Measurements from ENCODE around the gene RNU2-1.
"Not testable (repeated sequence)": the region's sequence is repeated elsewhere in the genome, so short reads cannot be mapped to it uniquely, and the experiment has no call there.

RNU2-1 gene

DNA sequence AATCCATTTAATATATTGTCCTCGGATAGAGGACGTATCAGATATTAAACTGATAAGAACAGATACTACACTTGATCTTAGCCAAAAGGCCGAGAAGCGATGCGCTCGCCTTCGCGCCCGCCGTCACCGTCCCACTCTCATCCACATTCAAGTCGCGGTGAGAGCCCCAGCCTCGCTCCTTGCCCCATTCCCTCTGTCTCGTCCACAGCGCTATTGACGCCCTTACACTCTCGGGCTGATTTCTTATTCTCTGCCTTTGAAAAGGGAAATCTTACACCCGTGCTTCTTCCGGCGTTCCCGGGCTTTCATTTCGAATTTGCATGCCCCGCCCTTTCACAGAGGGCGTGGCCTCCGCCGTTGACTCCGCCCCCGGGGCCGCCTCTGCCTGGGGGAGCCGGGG is at the start of gene RNU2-1:
TSS of gene RNU2-1 (minus strand) at position 101 of the 400 bp plus-strand sequence.
- DNase-seq: not testable (repeated sequence)

DNA sequence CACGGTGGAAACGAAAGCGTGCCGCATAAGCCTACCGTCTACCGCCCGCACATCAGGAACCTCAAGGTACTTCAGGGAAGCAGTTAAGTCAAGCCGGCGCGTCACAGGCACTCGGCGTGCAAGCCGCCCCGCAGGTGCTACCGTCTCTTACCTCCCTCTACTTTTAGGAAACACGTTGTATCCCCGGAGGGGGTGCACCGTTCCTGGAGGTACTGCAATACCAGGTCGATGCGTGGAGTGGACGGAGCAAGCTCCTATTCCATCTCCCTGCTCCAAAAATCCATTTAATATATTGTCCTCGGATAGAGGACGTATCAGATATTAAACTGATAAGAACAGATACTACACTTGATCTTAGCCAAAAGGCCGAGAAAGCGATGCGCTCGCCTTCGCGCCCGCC is 39.1 kb upstream of the RNU2-1 start:
- not testable (repeated sequence) for DNase-seq

DNA sequence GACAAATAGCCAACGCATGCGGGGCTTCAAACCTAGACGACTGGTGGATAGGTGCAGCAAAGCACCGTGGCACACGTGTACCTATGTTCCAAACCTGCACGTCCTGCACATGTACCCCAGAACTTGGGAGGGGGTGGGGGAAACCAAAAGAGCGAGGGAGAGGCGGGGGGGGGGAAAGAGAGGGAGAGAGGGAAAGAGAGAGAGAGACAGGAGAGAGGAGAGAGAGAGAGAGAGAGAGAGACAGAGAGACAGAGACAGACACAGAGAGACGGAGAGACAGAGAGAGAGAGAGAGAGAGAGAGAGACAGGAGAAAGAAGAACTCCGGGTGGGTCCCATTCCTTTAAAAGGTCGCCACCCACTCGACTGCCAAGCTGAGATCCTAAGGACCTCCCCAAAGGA is 38.7 kb upstream of the RNU2-1 start:
- DNase-seq: not testable (repeated sequence)

DNA sequence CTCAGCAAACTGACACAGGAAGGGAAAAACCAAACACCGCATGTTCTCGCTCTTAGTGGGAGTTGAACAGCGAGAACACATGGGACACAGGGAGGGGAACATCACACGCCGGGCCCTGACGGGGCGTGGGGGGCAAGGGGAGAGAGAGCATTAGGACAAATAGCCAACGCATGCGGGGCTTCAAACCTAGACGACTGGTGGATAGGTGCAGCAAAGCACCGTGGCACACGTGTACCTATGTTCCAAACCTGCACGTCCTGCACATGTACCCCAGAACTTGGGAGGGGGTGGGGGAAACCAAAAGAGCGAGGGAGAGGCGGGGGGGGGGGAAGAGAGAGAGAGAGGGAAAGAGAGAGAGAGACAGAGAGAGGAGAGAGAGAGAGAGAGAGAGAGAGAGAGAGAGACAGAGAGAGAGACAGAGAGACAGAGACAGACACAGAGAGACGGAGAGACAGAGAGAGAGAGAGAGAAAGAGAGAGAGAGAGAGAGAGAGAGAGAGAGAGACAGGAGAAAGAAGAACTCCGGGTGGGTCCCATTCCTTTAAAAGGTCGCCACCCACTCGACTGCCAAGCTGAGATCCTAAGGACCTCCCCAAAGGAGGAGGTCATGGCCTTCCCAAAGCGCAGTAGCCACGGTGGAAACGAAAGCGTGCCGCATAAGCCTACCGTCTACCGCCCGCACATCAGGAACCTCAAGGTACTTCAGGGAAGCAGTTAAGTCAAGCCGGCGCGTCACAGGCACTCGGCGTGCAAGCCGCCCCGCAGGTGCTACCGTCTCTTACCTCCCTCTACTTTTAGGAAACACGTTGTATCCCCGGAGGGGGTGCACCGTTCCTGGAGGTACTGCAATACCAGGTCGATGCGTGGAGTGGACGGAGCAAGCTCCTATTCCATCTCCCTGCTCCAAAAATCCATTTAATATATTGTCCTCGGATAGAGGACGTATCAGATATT is 37.1 kb upstream of the RNU2-1 start:
- not testable (repeated sequence) for DNase-seq

DNA sequence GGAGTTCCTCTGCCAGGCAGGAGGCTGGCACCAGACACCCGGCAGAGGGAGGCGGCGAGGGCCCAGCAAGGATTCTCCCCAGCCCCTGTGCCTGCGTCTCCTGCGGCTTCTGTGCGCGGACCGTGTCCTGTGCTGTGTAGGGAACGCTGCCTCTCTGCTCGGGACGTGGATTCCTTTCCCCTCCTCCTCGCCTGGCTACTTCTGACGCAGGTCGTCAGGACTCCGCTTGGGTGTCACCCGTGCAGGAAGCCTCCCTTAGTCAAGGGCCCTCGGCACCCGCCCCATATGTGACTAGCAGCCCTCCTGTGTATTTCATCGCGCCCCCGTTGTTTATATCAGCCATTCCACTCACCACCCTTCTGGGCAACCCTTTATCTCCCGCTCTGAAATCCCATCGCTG is 12.7 kb upstream of the RNU2-1 start:
- not testable (repeated sequence) for DNase-seq

DNA sequence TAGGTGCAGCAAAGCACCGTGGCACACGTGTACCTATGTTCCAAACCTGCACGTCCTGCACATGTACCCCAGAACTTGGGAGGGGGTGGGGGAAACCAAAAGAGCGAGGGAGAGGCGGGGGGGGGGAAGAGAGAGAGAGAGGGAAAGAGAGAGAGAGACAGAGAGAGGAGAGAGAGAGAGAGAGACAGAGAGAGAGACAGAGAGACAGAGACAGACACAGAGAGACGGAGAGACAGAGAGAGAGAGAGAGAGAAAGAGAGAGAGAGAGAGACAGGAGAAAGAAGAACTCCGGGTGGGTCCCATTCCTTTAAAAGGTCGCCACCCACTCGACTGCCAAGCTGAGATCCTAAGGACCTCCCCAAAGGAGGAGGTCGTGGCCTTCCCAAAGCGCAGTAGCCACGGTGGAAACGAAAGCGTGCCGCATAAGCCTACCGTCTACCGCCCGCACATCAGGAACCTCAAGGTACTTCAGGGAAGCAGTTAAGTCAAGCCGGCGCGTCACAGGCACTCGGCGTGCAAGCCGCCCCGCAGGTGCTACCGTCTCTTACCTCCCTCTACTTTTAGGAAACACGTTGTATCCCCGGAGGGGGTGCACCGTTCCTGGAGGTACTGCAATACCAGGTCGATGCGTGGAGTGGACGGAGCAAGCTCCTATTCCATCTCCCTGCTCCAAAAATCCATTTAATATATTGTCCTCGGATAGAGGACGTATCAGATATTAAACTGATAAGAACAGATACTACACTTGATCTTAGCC is 7.0 kb upstream of the RNU2-1 start:
- not testable (repeated sequence) for DNase-seq

DNA sequence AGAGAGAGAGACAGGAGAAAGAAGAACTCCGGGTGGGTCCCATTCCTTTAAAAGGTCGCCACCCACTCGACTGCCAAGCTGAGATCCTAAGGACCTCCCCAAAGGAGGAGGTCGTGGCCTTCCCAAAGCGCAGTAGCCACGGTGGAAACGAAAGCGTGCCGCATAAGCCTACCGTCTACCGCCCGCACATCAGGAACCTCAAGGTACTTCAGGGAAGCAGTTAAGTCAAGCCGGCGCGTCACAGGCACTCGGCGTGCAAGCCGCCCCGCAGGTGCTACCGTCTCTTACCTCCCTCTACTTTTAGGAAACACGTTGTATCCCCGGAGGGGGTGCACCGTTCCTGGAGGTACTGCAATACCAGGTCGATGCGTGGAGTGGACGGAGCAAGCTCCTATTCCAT is 5.8 kb upstream of the RNU2-1 start:
- not testable (repeated sequence) for DNase-seq

DNA sequence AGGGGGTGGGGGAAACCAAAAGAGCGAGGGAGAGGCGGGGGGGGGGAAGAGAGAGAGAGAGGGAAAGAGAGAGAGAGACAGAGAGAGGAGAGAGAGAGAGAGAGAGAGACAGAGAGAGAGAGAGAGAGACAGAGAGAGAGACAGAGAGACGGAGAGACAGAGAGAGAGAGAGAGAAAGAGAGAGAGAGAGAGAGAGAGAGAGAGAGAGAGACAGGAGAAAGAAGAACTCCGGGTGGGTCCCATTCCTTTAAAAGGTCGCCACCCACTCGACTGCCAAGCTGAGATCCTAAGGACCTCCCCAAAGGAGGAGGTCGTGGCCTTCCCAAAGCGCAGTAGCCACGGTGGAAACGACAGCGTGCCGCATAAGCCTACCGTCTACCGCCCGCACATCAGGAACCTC is 514 bp downstream of the RNU2-1 start:
- not testable (repeated sequence) for DNase-seq

DNA sequence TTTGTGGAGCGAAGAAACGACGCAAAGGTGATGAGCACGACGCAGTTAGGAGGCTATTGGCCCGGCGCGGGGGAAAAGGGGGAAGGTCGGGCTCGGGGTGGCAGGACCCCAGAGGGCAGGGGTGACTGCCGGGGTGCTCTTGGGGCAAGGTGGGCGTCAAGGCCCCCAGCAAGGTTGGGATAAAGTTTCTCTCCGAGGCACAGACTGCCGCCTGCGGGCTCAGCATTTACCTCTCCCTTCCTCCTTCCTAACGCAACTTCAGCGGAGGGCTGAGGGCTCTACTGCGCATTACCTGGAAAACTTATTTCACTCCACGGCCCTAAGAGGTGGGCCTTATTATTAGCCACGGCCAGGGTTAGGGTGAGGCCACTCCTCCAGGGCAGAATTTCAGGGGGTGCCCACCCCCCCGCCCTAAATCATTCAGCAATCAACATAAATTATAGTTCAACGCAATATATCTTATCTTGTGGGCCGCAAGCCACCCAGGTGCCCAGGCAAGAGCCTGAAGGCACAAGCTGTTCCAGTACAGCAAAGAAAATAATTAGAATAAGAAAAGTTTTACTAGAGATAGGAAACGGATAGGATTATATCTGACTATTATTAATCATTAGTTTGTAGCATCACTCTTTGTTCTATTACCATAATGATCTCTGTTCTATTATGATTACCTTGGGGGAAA is 1.6 kb downstream of the RNU2-1 start:
- not testable (repeated sequence) for DNase-seq

DNA sequence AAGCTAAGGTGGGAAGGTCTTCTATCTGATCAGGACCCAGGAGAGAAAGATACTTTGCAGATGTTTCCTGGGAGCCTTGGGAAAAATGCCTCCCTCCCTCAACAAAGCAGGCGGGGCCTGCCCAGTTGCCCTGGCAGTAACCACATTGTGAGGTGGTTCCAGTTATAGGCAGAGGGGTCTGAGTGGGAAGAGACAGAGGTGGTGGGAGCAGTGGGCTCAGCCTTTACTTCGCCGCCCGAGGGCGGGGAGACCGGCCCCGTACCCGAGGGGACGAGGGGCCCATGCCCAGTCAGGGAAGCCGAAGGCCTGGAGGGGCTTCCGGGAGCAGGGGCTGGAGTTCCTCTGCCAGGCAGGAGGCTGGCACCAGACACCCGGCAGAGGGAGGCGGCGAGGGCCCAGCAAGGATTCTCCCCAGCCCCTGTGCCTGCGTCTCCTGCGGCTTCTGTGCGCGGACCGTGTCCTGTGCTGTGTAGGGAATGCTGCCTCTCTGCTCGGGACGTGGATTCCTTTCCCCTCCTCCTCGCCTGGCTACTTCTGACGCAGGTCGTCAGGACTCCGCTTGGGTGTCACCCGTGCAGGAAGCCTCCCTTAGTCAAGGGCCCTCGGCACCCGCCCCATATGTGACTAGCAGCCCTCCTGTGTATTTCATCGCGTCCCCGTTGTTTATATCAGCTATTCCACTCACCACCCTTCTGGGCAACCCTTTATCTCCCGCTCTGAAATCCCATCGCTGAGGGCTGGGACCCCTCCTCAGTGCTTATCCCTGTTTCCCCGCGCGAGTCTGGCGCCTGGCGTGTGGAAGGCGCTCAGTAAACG is 2.4 kb downstream of the RNU2-1 start:
- not testable (repeated sequence) for DNase-seq

DNA sequence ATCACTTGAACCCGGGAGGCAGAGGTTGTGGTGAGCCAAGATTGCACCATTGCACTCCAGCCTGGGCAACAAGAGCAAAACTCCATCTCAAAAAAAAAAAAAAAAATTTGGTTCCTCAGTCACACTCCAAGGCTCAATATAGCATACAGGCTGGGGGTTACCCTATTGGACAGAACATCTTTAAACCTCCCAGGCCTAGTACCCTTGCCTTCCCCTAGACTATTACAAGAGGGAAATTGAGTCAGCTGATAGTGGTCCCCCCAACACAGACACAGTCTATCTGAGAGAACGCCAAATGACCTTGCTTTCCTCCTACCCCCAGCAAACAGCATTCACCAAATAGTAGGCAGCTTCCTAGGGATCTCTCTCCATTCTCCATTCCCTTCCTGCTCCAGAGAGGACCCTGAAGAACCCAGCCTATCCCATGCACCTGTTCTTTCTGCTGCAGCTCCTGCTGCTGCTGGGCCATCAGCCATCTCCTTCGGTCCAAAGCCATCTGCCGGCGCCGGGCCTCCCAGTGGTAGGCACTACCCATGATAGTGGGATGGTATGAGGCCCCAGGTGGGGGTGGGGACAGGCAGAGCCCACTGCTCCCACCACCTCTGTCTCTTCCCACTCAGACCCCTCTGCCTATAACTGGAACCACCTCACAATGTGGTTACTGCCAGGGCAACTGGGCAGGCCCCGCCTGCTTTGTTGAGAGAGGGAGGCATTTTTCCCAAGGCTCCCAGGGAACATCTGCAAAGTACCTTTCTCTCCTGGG is 5.6 kb downstream of the RNU2-1 start, which contains the start of gene CCDC200:
TSS of gene CCDC200 (minus strand) at position 604 of the 763 bp plus-strand sequence. CDS start at position 535, 69 bp downstream.
- not testable (repeated sequence) for DNase-seq

DNA sequence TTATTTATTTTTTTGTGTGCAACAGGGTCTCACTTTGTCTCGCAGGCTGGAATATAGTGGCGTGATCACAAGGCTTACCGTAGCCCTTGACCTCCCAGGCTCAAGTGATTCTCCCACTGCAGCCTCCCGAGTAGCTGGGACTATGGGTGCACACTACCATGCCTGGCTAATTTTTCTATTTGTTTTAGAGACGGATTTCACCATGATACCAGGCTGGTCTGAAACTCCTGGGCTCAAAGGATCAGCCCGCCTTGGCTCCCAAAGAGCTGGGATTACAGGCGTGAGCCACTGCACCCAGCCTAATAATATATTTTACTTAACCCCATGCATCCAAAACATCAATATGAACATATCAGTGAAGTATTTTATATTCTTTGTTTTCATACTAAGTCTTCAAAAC is 7.4 kb downstream of the RNU2-1 start:
- no peak for DNase-seq

DNA sequence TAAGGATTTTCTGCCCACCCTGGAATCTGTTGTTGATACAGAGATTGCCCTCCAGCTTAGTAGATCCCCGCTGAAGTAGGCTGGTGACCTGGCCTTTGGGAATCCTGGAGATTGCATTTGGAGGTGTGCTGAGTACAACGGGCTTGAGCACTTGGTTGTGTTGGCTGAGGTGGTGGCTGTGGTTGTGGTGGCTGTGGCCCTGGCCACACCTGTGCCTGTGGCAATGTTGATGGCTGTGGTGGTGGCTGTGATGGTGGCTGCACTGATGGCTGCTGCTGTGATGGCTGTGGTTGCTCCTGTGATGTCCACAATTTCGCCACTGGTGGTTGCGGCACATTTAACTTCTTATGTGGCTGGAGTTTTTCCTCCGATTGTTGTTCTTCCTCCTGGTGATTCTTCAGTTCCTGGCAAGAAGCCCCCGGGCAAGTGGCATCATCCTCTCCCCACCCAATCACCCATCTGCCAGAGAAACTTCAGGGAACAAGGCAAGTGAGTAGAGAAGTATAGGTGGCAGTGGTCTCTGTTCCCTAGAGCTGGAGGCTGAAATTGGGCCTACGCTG is 9.6 kb downstream of the RNU2-1 start:
- DNase-seq: no peak

DNA sequence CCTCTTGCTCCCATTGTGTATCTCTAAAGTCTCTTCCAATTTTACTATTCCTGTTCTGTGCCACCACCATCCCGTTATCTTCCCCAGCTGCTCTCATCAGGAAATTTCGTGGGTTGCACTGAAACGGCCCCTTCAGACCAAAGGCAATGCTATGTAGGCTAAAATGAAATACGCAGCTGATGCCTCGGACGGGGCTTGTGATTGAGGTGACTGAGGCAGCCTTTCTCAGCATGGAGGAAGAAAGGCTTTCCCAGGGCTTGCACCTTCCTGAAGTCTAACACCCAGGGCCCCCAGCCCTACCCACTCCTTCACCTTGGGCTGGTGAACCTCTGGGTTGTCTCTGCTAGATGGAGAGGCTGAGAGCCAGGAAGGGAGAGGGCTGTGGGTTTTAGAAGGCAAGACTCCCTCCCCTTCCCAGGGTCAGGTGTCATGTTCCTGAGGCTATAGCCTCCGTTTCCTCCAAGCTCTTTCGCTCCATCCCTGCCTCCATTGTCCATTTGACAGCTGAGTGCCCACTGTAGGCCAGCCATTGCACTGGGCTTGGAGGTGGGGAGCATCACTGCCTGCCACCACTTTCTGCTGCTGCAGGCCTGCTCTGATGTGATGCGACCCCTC is 13.2 kb downstream of the RNU2-1 start:
- no peak for DNase-seq

DNA sequence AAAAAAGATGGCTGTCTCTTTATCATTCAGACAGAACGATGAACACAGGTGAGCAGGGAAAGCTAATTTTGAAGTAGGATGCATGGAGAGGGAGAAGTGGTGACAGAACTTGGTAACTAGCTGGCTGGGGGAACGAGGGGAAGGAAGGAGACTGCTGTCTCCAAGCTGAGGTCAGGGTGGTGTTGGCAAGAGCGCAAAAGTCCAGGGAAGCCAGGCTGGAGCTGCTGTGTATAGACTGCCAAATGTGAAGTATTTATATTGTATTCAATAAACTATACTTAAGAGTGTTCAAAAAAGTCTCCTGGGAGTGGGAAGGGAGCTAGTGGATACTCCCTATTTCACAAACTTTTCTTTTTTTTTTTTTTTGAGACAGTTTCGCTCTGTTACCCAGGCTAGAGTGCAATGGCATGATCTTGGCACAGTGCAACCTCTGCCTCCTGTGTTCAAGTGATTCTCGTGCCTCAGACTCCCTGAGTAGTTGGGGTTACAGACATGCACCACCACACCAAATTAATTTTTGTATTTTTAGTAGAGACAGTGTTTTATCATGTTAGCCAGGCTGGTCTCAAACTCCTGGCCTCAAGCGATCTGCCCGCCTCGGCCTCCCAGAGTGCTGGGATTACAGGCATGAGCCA is 13.9 kb downstream of the RNU2-1 start:
- no peak for DNase-seq

DNA sequence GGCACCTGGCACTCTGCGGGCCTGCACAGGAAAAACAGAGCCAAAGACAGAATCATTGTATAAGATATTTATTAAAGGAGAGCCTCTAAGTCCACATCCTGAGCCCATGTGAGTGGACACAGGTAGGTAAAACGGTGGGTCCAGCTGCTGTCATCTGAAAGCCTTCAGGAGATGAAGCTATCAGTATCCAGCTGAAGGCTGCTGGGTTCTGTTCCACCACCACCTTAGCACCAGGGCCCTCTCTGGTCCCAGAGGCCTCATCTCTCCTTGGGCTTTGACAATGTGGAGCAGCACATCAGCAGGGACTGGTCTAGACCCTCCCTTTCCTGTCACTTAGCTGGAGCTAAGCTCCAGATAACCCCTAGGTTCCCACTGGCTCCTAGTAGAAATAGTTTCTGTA is 14.8 kb downstream of the RNU2-1 start:
- DNase-seq: no peak

DNA sequence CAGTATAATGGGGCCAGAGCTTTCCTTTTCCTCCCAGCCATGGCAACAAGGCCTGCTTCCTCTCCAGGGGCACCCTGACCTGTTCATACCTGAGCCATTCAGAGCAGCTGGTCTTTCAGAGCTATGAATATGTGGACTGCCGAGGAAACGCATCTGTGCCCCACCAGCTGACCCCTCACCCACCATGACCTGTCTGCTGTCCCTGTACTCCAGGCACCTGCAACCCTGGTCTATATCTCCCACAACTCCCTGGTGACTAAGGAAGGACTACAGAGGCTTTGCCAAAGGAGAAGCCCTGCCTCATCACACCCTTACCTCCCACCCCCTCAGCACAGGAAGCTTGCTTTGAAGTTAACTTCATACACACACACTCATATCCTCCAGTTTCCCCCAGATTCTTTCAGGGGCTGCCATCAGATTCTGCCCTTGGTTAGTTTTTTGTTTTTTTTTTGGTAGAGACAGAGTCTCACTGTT is 16.1 kb downstream of the RNU2-1 start:
- DNase-seq: no peak

DNA sequence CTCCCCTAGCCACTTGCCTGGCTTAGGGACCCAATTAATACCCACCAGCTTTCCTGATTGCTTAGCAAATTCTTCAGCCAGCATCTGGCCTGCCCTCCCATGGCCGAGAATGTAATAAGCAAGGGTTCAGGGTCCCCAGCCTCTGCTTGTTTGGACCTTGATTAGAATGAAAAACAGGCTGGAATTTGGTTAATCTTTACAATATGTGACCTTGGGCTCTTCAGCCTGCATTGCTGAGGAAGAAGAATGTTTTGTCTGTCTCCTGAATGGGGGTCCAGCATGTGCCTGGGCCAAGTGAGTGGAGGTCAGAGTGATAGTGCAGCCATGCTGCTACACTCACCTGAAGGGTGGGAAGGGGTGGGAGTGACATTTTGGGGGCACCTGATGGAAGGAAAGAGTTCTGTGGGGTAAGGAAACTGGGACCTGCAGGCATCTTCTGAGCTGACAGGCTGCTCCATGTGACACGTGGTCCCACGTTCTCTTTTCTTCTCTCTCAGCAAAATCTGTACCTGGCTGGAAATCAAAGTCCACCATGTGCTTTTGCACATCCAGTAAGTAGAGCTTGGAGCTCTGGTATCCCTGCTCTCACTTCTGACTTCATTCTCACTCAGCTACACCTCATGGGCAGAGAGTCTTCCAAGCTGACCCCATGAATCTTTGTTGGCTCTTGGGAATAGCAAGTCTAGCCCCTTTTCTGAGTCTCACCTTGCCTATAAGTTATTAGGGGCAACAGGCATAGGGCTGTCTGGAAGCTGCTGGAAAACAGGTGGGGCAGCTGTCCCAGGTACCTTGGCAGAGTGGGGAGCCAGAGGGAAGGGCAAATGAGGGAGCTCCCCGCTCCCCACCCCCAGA is 16.8 kb downstream of the RNU2-1 start:
- no peak for DNase-seq

DNA sequence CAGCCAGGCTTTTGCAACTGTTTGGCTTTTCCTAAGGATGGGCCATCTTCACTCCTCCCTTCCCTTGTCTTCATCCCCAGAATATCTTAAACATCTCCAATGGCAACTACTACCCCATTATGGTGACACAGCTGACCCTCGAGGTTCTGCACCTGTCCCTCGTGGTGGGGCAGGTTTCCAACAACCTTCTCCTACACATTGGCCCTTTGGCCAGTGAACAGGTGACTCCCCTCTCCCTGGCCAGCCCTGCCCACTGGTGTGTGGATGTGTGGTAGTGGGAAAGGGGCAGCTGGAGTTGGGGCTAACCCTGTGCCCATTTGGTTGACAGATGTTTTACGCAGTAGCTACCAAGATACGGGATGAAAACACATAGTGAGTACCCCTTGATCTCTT is 17.4 kb downstream of the RNU2-1 start:
- DNase-seq: no peak
